Stimulated activated naive CD4-positive, alpha-beta T cell (primary cell): ENCODE results near the gene NSD1.

Source experiments
- DNase-seq, 6 experiments: peaks; one replicate each; lab custom pipeline; 2025; lab: John Stamatoyannopoulos, UW

NSD1 gene

DNA sequence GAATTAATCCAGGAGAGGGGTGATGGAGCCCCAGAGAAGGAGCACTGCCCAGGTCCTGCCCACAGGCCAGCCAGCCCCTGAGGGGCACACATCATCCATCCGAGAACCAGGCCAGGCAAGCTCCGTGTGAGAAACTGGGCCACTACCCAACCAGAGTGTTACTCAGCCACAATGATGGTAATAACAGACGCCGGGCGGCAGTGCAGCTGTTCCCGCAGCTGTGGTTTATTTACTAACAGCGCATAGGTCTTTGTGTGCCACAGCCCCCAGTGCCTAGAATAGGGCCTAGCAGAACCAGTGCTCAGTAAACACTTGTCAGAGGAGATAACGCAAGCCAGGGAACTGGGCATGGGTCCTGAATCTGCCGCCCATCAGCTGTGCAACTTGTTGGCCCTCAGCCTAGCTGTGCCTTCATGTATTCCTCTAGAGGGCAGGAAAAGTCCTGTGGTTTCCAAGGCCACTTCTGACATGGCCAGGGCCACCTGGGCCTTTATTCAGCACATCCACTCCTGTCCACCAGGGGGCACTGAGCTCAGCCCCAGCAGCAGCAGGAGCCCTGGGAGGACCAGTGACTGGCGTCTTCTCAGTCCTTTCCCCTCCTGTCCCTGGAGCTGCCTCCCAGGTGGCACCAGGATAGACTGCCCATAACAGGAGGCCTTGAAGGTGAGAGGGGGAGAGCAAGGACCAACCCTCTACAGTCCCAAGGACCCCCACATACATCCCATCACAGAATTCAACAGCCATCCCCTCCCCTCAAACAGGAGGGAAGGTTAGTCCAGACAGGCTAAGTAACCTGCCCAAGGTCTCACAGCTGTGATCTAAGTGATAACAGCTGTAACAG lies 176.0 kb downstream of the NSD1 start:
- peak; percentile 8 to 78 (median 58) for DNase-seq

DNA sequence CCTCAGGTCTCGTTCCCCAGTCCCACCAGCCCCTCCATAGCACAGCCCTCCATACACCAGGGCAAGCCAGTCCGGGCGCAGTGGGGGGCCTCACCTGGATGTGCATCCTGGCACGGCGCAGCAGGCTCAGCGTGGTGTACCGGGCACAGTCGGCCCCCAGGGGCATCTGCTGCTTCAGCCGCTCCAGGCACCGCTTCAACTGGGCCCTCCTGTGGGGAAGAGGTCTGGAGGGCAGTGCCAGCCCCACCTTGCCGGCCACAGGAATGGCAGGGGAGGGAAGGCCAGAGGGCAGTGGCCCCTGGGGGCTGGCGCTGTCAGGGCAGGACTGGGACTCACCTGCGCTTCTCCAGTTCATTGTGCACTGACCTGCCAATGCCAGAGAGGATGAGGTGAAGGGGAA lies 176.8 kb downstream of the NSD1 start:
- no peak for DNase-seq

DNA sequence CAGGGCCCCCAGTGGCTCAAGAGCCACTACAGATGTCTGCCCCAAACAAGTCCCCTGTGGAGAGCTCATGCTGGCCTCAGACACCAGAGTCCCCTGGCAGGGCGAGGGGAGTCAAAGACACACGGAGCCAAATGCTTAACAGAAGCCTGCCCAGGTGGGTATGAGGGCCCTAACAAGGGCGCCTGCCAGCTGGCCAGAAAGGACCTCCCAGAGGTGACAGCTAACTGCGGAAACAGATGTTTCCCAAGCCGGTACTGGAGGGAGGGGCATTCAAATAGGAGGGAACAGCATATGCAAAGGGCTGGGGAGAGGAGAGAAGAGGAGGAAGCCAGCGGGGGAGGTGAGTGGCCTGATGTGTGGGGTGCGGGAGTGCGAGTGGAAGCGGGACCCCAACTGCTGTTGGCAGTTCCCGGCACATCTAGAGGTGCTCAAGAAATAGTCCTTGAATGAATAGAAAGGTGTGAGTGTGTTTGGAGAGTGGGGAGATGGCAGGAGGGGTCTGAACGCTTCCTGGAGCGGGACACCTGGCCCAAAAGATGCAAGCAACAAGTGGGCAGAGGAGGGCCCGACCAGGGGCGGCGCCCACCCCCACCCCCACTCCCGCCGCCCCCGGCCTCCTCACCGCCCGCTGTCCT lies 177.3 kb downstream of the NSD1 start:
- DNase-seq = peak in 2 of 6 experiments; percentile 10 to 15

DNA sequence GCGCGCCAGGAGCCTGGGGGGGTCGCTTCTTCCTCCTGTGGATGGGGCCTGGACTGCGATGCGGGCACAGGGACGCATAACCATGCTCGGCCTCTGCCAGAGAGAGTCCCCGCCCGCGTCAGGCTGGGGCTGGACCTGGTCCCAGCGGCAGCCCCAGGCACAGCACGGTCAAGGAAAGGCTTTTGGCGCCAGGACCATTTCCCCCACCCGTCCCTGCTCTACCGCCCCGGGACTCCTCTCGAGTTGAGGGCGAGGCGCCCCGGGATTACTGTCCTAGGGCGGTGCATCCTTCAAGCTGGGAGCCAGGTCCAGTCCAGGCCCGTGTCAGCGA lies 177.8 kb downstream of the NSD1 start:
- DNase-seq = no peak

DNA sequence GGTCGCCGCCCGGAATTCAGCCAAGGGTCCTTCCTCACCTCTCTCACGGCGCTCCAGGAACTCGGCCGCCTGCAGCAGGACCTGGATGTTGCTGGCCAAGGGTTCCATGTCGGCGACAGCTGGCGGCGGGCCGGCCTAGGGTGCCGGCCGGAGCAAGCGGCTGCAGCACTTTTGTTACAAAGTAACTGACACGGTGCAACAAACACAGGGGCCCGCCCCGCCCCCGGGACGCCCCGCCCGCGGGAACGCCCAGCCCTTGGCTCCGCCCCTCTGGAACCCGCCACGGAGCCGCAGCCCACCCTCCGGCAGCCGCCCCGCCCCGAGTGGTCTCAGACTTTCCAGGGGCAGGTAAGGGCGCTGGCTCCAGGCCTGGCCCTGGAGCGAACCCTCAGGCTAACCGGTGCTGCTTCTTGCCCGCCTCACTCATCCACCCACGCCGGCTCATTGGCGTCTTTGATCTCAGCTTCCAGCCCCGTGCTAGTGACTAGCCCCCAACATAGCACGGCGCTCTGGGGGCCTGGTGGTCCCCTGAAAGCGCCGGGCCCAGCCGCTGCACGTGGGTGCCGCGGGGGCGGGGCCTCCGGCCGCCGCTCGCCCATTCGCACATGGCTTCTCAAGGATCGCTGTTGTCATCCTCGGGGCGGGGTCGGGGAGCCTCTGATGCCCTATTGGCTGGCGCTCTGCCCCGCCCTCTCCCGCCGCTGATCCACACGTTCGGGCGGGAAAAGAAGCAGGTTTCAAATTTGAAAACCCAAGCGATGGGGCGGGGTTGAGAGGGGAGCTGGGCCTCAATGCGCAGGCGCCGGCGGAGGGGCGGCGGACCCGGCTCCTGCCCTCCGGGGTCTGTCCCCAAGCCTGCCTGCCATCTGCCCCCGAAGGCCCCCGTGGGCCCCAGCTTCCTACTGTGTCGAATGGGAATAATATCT lies 178.4 kb downstream of the NSD1 start, which contains the start of gene MXD3:
TSS of gene MXD3 (minus strand) at position 176 of the 926 bp plus-strand sequence. CDS start at position 108, 68 bp downstream.
- DNase-seq = peak; percentile 85 to 93 (median 90)

DNA sequence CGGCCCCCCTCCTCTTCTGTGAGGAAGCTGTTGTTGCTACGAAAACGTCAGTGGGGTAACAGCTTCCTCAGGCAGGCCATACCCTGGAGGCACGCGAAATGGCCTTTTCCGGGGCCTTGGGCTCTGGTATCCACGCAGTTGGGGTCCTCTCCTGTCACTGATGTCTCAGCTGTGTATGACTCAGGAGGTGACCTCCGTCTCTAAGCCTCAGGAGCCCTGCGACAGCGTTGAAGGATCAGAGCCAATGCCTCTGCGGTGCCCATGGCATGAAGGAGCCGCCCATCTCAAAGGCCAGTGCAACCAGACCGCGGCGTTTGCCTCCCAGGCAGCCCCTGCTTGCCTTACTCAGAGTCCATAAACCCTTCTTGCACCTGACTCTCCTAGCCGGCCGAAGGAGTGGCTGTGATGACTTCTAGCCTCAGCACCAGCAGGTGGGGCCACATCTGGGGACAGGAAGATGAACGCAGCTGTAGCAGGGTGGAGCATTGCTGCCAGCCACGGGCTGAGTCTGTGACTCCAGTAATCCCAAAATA lies 179.1 kb downstream of the NSD1 start:
- no peak for DNase-seq

DNA sequence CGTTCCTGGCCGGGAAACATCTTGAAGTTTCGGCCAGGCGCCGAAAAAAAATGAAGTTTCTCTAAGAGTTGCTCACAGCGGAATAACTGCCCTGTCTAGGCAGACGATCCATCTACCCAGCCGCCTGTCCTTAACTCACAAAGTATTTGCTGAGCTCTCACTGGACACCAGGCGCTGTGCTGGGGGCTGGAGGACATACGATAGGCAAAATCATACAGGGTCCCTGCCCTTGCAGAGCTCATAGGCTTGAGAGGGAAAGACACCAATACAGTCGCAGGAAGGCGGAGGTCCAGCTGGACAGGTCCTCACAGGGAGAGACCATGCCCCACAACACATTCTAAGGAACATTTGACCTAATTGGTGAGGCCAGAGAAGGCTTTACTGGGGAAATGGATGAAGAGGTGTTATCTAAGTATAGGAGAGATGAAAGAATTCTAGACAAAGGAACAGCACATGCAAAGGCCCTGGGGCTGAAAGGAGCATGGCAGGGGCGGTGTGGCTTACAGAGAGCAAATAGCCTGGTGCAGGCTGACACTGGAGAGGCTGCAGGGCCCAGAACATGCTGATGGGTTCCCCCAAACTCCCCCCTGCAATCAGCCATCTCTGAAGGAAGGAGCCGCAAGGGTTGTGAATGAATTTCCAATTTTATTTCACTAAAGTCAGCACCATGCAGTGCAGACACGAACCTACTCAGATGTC lies 180.1 kb downstream of the NSD1 start:
- no peak for DNase-seq

DNA sequence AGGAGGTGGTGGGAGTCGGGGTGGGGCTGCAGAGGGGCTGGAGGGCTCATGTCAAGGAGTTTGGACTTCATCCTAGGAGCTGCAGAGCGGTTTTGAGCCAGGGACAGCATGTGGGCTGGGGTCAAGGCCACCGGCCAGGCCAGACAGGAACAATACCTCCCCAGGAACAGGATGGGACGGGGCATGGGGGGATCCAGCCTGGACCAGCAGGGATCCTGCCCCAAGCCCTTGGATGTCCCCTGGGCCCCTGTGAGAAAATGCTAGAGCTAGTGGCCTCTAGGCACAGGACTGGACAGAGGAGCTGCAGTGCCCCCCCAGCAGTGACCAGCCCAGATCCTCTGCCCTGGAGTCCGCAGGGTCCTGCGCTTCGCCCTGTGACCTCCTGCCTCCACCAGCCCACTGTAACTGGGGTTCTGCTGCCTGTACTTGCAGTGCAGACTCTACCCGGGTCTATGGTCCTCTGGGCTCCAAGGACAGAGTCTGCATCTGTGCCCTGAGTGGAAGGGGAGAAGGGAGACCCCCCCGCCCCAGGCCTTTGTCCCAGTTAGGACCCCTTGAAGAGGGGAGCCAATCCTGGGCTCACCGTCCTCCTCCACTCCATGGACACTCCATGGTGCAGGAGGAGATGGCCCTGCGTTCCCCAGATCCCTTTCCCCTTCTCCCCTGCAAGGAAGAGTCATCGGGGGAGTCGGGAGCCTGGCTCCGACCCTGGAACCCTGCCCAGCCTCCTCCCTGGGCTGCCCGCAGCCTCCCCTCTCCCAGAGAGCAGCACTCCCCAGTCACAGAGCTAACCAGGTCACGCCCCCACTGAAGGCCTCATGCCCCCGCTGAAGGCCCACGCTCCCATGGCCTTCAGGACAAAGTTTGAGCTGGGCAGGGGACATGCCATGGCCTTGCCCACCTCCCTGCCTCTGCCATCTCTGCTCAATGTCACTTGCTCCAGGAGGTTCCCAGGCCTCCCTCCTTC lies 181.1 kb downstream of the NSD1 start:
- no peak for DNase-seq

DNA sequence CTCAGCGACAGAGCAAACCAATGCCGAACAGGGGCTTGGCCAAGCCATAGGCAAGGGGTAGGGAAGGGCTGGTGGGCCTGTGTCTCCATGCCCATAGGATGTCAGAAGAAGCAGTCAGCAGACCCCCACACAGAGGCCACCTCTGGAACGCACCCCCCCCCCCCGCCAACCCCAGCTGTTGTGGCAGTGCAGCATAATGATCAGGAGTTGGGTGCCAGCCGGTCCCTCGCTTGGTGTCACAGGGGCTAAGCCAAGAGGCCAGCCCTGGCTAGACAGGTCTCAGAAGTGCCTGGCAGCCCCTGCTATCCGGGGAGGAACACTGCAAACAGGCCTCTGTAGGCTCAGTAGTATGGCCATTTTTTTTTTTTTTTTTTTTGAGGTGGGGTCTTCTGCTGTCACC lies 181.8 kb downstream of the NSD1 start:
- DNase-seq = no peak

DNA sequence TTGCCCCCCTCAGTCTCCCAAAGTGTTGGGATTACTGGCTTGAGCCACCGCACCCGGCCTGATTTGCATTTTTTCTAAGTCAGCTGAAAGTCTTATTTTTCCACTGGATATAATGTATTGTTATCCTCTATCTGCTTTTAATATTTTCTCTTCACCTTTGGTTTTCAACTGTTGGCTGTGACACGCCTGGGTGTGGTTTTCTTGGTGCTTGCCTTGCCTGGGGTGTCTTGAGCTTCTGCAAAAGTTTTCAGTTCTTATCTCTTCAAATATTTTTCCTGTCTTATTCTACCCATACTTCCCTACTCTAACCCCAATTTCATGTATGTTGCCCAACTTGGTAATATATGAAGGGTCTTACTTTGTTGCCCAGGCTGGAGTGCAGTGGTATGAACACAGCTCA lies 182.4 kb downstream of the NSD1 start:
- DNase-seq = no peak

DNA sequence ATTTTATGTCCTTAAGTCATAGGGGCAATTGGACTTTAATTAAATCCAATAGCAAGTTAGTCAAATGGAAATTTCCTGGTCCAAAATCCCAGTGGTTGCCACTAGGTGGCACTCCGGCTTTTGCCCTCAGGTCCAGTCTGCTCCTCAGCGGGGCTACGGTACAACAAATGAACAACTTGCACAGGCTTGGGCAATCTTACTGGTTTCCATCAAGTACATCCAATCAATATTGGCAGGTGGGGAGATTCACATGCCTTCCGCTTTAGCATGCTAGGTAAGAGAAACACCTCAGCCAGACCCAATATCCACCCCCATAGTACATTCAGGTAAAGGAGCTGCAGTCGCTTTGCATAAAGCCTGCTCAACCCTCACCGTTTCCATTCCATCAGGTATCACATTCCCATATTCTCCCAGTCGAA lies 184.4 kb downstream of the NSD1 start:
- DNase-seq = peak; percentile 31 to 71 (median 54)

DNA sequence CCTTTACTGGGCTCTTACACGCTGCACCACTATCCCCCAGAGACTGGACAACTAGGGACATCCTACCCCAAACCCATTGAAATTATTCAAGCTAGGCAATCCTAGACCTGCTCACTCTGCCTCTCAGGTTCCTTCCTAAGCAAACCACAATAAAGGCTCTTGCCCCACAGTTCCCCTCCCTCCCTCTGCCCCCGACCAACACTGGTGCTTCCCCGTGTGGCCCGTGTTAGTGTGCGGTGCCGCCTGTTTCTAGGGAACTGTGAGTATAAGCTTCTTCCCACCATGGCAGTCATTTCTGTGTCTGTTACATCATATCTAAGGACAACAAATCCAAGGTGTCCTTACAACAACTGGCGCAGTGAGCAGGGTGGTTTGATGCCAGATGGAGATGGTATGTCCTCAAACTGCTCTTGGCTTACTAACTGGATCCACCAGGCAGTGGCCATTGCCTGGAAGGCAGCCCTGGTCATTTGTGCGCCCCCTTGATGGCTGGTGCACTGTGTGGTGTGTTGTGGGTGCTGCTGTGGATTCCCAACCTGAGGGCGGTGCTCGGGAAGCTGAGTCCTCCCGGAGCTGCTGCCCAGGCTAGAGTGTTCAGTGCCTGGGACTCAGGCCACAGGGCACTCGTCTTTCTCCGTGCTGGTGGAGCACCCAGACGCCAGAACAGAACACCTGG lies 186.5 kb downstream of the NSD1 start:
- DNase-seq = peak in 1 of 6 experiments; percentile 8

DNA sequence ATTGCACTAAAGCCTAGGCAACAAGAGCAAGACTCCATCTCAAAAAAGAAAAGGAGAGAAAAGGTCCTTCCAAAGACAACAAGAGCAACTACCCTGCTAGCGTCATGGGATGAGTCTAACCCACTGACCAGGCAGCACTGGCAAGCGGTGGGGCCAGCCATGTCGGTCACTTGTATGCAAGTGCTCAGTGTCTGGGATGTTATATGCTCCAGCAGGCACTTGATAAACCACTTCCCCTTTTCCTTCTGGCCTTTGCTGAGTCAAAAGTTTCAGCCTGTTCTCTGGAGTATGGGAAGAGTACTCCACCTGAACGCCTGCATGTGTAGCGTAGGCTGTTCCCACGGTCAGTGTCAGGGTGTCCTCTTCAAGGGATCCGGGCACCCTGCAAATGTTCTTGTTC lies 187.3 kb downstream of the NSD1 start:
- no peak for DNase-seq

DNA sequence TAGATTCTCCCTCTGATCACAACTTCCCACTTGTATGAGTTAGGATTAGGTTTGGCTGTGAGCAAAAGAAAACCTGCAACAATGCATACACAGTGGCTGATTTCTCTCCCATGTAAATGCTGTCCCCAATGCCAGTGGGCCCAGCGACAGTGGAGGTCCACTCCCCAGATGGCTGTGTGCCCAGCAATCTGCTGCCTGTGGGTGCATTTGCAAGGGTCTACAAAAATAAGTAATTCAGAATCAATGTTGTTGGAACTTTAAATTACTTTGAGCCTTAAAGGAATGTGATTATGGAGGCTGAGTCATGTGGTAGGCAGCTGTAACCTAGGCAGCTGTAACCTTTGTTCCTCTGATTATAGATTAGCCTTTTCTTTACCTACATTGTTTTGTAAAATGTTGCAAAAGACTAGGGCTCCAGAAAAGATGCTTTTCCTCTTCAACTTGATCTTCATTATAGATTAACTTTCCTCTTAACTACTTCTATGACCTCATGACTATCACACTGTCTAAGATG lies 192.4 kb downstream of the NSD1 start:
- DNase-seq = no peak

DNA sequence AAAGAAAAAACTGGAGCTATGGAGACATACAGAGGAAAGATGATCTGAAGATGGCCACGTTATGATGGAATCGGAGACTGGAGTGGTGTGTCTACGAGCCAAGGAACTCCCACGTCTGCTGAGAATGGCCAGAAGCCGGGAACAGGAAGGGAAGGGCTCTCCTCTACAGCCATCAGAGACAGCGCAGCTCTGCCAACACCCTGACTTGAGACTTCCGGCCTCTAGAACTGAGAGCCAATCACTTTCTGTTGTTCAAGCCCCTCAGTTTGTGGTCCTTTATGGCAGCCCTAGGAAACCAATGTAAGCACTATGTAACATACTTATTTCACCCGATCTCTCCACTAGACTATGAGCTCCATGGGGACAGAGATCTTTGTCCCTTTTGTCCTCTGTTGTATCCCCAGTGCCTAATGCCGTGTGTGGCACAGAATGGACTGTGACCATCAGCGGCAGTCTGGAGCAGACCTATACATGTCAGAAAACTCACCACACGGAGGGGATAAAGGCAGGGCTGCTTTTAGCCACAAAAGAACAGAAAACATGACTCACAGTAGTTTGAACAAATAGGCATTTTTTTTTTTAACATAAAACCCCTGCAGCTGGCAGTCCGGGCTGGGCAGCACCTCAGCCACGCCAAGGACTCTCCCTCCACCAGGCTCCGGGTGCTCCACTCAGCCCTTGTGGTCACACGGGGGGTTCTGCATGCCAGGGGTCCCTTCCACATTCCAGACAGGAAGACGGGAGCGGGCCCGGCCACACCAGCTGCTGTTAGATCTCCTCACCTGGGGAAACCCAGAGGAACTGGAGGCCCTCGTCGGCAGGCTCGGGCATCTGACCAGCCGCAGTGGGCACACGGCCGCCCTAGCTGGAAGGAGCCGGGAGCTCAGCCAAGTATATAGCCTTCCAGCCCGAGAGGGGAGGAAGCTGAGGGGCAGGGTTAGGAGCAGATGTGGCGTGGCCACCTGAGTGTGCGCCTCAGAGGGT lies 194.3 kb downstream of the NSD1 start:
- DNase-seq = no peak

DNA sequence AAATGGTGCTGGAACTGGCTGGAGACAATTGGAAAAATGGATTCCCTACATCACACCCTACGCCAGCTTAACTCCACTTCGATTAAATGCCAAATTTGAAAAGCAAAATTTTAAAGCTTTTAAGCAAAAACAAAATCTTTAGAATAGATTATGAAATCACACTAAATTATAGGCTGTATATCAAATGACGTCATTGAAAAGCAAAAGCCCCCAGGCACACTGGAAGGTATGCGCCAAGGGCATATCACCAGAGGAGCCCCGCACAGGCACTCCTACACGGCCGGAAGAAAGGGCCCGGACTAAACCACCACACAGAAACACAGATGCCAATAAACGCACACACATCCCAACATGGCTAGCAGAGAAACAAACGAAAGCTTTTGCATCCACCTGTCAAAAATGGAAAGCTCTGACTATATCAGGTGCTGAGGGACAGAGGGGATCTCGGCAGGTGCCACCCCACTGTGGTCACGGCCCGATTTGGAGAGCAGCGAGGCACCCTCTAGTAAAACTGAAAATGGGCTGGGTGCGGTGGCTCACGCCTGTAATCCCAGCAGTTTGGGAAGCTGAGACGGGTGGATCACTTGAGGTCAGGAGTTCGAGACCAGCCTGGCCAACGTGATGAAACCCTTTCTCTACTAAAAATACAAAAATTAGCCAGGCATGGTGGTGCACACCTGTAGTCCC lies 195.1 kb downstream of the NSD1 start:
- DNase-seq = no peak

DNA sequence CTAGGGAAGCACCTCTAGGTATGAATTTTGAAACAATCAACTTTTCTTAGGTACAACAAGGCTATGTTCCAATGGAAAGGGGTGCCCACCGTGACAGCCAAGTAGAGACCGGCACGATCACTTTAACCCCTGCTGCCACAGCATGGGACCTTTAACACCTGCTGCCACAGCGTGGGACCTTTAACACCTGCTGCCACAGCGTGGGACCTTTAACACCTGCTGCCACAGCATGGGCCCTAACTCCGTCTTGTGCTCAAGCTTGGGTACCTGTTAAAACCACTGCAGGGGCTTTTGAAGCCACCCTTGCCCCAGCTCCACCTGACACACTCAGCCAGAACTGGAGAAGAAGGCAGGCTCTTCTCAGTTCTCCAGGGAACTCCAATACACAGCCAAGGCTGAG lies 196.3 kb downstream of the NSD1 start:
- DNase-seq = no peak
